ENCODE results near the gene PID1. TPM values are rescaled to one million over a fixed set of nuclear protein-coding genes. Genes with fewer than 3 reads are reported as not detected.
A peak's percentile ranks its signal among the peaks of the same experiment; 100 is the strongest.

The PID1 gene
- total RNA-seq, 2 donors from 2014 or later, result 66.2 to 109 TPM

GRCh38 chr2:229033816-229034215 lies 237.3 kb downstream of the PID1 start:
- DNase-seq (ENCODE audit: low spot score) (no peak), ATAC-seq (ENCODE audit: insufficient number of reproducible peaks, low FRiP score, low read depth) (no peak)
- Histone ChIP-seq H3K4me3 (no peak overlapping the region), H3K4me1 (ENCODE audit: control insufficient read depth in 1 of 2, low read depth in 2 of 2) (peaks cover 0 to 14% of the 10 kb centered on the region in 2 donors), H3K36me3 (no peaks in the 10 kb centered on the region), H3K27ac (no peak overlapping the region), H3K27me3 (replicated peaks; ENCODE audit: insufficient read depth) (no peaks in the 10 kb centered on the region), H3K9me3 (no peaks in the 10 kb centered on the region)
- no peak for TF ChIP-seq CTCF (IDR thresholded peaks at IDR 0.05)

- H3K9me3 ChIP-seq, result no peaks in the 10 kb centered on the region
- no peak for DNase-seq (ENCODE audit: low spot score)
- H3K4me1 ChIP-seq (ENCODE audit: control insufficient read depth in 1 of 2, low read depth in 2 of 2), result peaks cover 2 to 17% of the 10 kb centered on the region in 2 donors
- H3K27ac ChIP-seq, result no peak overlapping the region
- ATAC-seq (ENCODE audit: insufficient number of reproducible peaks, low FRiP score, low read depth), result no peak
- no peak overlapping the region for H3K4me3 ChIP-seq
- no peaks in the 10 kb centered on the region for H3K27me3 ChIP-seq (replicated peaks; ENCODE audit: insufficient read depth)
- no peak for TF ChIP-seq CTCF (IDR thresholded peaks at IDR 0.05)
- no peaks in the 10 kb centered on the region for H3K36me3 ChIP-seq
Measured at GRCh38 chr2:229032608-229033234, 238.4 kb downstream of the PID1 start.

GRCh38 chr2:229027353-229028105 lies 243.6 kb downstream of the PID1 start:
- Histone ChIP-seq H3K27me3 (replicated peaks; ENCODE audit: insufficient read depth) (no peaks in the 10 kb centered on the region), H3K4me3 (no peak overlapping the region), H3K9me3 (no peaks in the 10 kb centered on the region), H3K36me3 (peaks cover 13% of the 10 kb centered on the region), H3K27ac (peak overlapping the region in 1 of 2 donors; percentile 13), H3K4me1 (ENCODE audit: control insufficient read depth in 1 of 2, low read depth in 2 of 2) (peaks cover 5 to 29% of the 10 kb centered on the region in 2 donors)
- TF ChIP-seq CTCF (IDR thresholded peaks at IDR 0.05), result no peak
- ATAC-seq (ENCODE audit: insufficient number of reproducible peaks, low FRiP score, low read depth) (no peak), DNase-seq (ENCODE audit: low spot score) (no peak)

GRCh38 chr2:229025653-229026052 lies 245.4 kb downstream of the PID1 start:
- Histone ChIP-seq H3K36me3 (peaks cover 16% of the 10 kb centered on the region), H3K4me3 (no peak overlapping the region), H3K27ac (peak overlapping the region in 1 of 2 donors; percentile 12), H3K4me1 (ENCODE audit: control insufficient read depth in 1 of 2, low read depth in 2 of 2) (peaks cover 5 to 24% of the 10 kb centered on the region in 2 donors), H3K9me3 (no peaks in the 10 kb centered on the region), H3K27me3 (replicated peaks; ENCODE audit: insufficient read depth) (no peaks in the 10 kb centered on the region)
- no peak for TF ChIP-seq CTCF (IDR thresholded peaks at IDR 0.05)
- no peak for DNase-seq (ENCODE audit: low spot score)
- no peak for ATAC-seq (ENCODE audit: insufficient number of reproducible peaks, low FRiP score, low read depth)

- no peaks in the 10 kb centered on the region for H3K27me3 ChIP-seq (replicated peaks; ENCODE audit: insufficient read depth)
- no peak for TF ChIP-seq CTCF (IDR thresholded peaks at IDR 0.05)
- H3K36me3 ChIP-seq, result peaks cover 16% of the 10 kb centered on the region
- no peak overlapping the region for H3K27ac ChIP-seq
- ATAC-seq (ENCODE audit: insufficient number of reproducible peaks, low FRiP score, low read depth) (no peak), DNase-seq (ENCODE audit: low spot score) (no peak)
- no peaks in the 10 kb centered on the region for H3K9me3 ChIP-seq
- H3K4me3 ChIP-seq, result no peak overlapping the region
- H3K4me1 ChIP-seq (ENCODE audit: control insufficient read depth in 1 of 2, low read depth in 2 of 2), result peaks cover 2 to 21% of the 10 kb centered on the region in 2 donors
Measured at GRCh38 chr2:229022652-229023051, 248.4 kb downstream of the PID1 start.

Data from thoracic aorta (tissue), 2 donors.